Stimulated activated CD4-positive, alpha-beta T cell treated with anti-CD3 and anti-CD28 coated beads, Interleukin-2, amount 100 ng/mL, for 24 hours (primary cell): ENCODE results near the gene CDH16.
"Not testable (repeated sequence)": the region's sequence is repeated elsewhere in the genome, so short reads cannot be mapped to it uniquely, and the experiment has no call there.

ENCODE experiments used
- DNase-seq, 2 donors: peaks; one replicate each; pipeline ENCODE4 v3.0.0-alpha.2; 2020

The CDH16 gene

DNA sequence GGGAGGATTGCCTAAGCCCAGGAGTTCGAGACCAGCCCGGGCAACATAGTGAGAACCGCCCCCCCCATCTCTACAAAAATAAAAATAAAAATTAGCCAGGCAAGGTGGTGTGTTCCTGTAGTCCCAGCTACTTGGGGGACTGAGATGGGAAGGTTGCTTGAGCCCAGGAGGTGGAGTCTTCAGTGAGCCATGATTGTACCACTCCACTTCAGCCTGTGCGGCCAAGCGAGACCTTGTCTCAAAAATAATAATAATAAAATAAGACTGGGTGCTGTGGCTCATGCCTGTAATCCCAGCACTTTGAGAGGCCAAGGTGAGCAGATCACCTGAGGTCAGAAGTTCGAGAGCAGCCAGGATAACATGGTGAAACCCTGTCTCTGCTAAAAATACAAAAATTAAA is 26.9 kb downstream of the CDH16 start:
- no peak for DNase-seq

- DNase-seq, result no peak
These were observed 27.3 kb downstream of the CDH16 start for GRCh38 chr16:66891360-66891759.

DNA sequence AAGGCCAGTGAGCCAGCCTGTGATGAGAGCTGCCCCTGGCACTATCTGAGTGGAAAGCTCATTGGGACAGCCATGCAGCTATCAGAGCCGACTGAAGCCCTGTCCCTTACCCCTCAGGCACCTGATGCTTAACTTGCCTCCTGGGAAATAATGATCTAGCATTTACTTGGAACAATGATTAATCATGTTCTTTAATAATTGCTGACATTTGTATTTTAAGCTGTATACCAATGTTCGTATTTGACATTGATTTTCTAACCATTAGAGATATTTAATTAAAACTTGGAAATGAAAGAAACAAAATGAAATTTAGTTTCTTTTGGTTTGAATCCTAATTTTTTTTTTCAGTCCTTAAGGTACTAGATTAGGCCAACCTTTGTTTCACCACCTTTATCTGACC is 27.9 kb downstream of the CDH16 start:
- no peak for DNase-seq

DNA sequence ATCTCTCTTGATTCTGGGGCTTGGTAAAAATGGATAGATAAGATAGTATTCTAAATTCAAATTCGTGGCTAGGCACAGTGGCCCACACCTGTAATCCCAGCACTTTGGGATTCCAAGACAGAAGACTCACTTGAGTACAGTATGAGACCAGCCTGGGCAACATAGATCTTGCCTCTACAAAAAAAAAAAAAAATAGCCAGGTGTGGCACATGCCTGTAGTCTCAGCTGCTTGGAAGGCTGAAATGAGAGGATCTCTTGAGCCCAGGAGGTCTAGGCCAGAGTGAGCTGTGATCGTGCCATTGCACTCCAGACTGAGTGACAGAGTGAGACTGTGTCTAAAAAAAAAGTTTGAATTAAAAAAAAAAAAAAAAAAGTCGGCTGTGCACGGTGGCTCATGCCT is 29.1 kb downstream of the CDH16 start:
- DNase-seq, result no peak

GRCh38 chr16:66888647-66889615 is 29.8 kb downstream of the CDH16 start:
- DNase-seq, result no peak

GRCh38 chr16:66886914-66887313 is 31.8 kb downstream of the CDH16 start:
- no peak for DNase-seq

DNA sequence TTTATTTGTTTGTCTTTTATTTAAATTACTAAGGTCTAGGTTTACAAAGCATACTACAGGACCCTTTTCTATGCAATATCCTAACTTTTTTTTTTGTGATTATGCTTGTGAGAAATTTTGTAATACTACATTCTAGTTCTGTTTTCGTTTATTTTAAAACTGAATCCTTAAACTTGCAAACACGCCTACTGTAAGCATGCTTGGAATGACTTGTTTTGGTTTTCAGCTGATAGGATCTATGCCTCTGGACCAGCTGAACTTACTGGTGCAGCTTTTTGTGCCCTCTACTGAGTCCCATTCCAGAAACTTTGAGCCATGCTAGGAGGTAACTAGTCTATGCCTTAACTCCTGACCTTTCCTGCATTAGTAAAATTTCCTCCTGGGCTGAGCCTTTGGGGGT is 32.4 kb downstream of the CDH16 start:
- DNase-seq, result no peak

DNA sequence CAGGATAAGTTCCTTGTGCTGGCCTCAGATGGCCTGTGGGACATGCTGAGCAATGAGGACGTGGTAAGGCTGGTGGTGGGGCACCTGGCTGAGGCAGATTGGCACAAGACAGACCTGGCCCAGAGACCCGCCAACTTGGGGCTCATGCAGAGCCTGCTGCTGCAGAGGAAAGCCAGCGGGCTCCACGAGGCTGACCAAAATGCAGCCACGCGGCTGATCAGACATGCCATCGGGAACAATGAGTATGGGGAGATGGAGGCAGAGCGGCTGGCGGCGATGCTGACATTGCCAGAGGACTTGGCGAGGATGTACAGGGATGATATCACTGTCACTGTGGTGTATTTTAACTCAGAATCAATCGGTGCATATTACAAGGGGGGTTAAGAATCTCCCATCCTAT is 33.2 kb downstream of the CDH16 start:
- no peak for DNase-seq

DNA sequence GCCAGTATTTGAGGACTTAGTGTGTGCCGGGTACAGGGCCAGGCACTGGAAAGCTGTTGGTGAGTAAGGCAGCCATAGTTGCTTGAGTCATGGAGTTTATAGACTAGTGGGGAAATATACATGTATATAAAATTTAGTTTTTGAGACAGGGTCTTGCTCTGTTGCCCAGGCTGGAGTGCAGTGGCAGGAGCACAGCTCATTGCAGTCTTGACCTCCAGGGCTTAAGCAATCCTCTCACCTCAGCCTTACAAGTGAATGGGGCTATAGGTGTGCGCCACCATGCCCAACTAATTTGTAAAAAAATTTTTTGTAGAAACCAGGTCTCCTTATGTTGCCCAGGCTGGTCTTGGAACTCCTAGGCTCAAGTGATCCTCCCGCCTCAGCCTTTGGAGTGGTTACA is 36.0 kb downstream of the CDH16 start:
- no peak for DNase-seq

- no peak for DNase-seq
These were observed 36.6 kb downstream of the CDH16 start for GRCh38 chr16:66881964-66882508.

DNA sequence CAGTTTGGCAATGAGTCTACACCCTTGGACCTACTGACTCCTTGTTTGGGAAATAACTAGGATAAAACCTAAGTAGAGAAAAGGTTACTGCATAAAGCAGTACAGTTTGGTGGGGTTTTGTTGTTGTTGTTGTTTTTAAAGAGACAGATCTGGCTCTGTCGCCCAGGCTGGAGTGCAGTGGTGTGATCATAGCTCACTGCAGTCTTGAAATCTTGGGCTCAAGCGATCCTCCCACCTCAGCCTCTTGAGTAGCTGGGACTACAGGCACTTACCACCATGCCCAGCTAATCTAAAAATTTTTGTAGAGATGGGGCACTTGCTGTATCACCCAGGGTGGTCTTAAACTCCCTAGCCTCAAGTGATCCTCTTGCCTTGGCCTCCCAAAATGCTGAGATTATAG is 37.1 kb downstream of the CDH16 start:
- no peak for DNase-seq

- DNase-seq, result peak; percentile 30 to 36
These were observed 37.7 kb downstream of the CDH16 start for GRCh38 chr16:66881014-66881417.

DNA sequence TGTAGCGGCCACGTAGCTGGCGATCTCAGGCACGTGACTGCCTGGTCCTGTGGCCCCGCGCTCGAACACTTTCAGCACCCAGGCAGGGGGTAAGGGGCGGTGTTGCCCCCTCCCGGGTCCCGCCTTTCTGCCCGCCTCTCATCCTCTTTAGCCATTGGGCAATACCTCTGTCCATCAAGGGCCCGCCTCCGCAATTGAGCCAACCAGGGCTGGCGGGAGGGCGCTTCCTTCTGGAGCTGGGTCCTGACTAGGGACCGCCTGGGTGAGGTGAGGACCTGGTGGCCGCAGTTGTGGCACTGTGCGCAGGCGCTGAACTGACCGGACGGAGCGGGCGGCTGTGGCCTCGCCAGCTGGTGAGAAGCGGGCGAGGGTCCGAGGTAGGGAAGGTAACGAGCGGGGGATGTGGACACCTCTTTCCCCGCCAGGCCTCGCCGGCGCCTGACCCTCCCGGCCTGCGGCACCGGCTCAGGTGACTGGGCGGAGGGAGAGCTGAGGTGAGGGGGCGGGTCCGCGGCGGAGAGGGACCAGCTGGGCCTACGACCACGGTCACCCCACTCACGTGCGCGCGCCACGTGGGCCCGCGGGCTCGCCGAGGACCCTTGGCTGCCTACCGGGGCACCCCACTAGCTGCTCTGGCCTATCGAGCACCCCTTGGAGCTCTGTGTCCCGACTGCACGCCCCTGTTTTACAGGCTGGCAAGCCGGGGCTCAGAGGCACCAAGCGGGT is 38.2 kb downstream of the CDH16 start, which contains the start of gene PDP2:
Gene PDP2 (plus strand): TSS at position 228 of the 726 bp plus-strand sequence. CDS start 3,770 bp downstream, outside the sequence.
- DNase-seq, result peak; percentile 90 to 93

GRCh38 chr16:66878067-66878466 is 40.6 kb downstream of the CDH16 start:
- peak; percentile 73 to 76 for DNase-seq

DNA sequence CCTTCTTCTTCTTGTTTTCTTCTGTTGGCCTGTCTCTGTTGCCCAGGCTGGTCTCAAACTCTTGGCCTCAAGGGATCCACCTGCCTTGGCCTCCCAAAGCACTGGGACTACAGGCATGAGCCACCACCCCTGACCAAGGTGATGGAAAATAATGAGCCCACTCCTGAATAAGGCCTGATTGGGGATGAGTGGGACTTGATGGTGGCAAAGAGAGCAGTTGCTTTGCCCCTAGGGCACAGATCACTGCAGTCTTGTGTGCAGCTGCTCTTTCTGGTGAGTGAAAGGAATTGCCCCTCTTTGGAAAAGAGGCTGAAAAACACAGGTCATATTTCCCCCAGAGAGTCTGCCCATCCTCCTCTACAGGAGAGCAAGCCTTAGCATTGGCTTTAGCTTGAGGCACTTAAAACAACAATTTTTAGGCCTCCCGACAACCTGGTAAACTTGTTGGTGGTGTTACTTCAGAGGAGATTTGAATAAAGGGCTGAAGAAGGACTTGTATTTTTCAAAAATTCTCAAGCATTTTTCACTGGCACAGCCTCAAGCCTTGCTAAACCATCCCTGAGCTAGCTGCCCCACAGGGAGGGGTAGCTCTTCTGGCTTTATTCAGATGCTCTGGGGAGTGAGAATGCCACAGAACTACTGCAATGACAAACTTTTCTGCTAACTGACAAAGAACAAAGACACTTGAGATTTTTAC is 44.5 kb downstream of the CDH16 start:
- peak in 1 of 2 donors; percentile 12 for DNase-seq

- no peak for DNase-seq
These were observed 45.0 kb downstream of the CDH16 start for GRCh38 chr16:66873685-66874055.

DNA sequence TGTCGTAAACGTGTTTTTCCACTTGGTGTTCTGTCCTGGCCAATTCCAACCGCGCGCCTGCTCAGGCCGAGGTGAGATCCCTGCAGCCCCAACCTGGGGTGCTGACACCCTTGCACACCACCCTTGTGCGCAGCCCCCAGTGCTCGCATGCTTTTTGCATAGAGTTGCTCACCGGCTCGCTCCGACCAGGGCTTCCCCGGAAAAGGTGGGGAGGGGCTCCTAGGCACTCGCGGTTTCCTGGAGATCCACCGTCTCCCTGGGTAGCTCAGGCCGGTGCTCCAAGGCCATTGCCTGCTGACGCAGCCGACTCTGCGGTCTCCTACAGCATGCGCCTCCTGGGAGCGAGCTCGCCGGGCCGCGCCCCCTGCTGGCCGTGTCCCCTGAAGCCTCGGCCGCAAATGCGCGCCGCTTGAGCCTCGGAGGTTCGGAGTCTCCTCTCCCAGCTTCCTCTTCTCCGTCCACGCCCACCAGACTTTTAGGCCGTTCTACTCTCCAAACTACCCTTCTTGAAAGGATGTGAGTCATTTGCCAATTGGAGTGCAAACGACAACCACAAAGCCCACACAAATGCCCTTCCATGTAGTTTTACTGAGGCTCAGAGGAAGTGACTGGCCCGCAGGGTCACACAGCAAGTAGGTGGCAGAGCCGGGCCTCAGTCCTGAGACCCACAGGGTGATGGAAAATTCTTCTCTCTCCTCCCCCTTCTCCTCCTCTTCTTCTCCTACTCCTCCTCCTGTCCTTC is 45.6 kb downstream of the CDH16 start:
- DNase-seq, result peak; percentile 90 to 97

- no peak for DNase-seq
These were observed 46.1 kb downstream of the CDH16 start for GRCh38 chr16:66872559-66872942.

GRCh38 chr16:66871840-66872239 is 46.8 kb downstream of the CDH16 start:
- no peak for DNase-seq

DNA sequence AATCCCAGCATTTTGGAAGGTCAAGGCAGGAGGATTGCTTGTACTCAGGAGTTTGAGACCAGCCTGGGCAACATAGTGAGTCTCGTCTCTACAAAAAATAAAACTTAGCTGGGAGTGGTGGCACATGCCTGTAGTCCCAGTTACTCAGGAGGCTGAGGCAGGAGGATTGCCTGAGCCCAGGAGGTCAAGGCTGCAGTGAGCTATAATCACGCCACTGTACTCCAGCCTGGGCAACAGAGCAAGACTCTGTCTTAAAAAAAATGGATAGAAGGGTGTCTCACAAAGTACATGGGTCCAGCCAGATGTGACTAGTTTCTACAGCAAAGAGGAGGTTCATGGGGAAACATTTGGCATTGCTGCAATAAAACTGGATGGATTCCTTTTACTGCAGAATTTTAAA is 47.3 kb downstream of the CDH16 start:
- DNase-seq, result not testable (repeated sequence)

- no peak for DNase-seq
These were observed 49.3 kb downstream of the CDH16 start for GRCh38 chr16:66869424-66869823.

- no peak for DNase-seq
These were observed 55.0 kb downstream of the CDH16 start for GRCh38 chr16:66863707-66864106.
